ENCODE results near the gene YIPF7. TPM values are rescaled to one million over a fixed set of nuclear protein-coding genes. Genes with fewer than 3 reads are reported as not detected.

Gene YIPF7
- total RNA-seq, 1 experiment from 2014 or later: not detected

DNA sequence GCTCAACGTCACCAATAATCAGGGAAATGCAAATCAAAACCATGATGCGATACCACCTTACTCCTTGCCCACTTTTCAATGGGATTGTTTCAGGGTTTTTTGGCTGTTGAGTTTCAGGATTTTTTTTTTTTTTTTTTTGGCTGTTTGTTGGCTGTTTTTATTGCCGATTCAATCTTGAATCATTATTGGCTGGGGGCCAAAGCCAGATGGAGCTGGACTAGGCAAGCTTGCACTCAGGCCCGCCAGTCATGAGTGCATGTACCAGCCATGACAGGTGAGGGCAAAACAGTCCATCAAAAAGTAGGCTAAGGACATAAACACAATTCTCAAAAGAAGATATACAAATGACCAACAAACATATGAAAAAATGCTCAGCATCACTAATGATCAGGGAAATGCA is 13.3 kb downstream of the YIPF7 start:
- in situ Hi-C loops (cut with HindIII; ENCODE audit: low pct_unique_long_range_greater_than_20kb, low sequenced_read_pairs): no loop called here
- no peak for DNase-seq (ENCODE audit: low read depth, low spot score)

DNA sequence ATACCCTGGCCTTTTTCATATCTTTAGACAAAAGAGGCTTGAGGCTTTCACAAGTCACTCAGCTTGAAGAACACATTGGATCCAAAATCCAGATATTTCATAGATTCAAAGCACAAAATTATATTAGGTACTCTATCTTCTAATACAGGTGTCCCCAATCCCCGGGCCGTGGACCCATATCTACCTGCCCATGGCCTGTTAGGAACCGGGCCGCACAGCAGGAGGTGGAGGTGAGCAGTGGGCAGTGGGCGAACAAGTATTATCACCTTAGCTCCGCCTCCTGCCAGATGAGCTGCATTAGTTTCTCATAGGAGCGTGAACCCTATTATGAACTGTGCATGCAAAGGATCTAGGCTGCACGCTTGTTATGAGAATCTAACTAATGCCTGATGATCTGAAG is 18.7 kb downstream of the YIPF7 start:
- no peak for DNase-seq (ENCODE audit: low read depth, low spot score)
- in situ Hi-C loops (cut with HindIII; ENCODE audit: low pct_unique_long_range_greater_than_20kb, low sequenced_read_pairs): no loop called here

DNA sequence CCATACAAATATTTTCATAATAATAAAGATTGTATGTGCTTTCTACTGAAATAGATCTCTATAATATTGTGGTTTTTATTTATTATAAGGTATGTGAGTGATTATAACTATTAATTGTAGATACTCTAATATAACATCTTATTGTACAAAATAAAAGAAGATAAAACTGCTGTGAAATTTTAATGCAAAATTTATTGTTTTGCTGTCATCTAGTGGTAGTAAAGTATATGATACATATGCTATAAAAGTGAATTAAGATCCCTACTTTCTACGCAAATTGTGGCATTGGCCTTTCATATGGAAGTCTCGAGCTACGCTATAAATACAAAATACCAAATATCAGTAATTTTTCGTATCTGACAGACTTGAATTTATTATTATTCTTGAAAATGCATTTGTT is 19.3 kb downstream of the YIPF7 start:
- no peak for DNase-seq (ENCODE audit: low read depth, low spot score)
- in situ Hi-C loops (cut with HindIII; ENCODE audit: low pct_unique_long_range_greater_than_20kb, low sequenced_read_pairs): no loop called here

DNA sequence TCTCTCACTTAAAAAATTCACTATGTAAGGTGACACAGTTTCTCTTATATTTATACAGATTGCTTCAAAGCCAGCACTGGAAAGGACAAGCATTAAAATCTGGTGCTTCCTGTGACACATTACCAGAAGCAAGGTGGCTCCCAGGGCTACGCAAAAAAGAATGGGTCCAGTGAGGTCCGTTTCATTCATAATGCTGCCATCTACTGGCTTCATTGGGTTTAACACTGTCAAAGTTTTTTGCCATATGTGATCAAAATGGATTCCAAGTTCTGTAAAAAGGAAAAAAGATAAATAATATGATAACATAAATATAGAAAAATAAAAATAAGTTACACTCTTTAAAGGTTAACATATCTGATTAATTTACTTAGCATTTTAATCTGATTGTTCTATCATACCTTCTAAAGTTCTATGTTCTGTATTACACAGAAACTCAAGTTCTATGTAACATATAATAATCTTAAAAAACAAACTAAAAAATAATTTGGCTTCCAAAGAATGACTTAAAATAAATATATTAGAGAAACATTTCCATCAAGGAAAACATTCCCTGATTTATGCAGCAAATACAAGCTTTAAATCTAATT is 22.1 kb downstream of the YIPF7 start:
- peak; percentile 78 for DNase-seq (ENCODE audit: low read depth, low spot score)
- in situ Hi-C loops (cut with HindIII; ENCODE audit: low pct_unique_long_range_greater_than_20kb, low sequenced_read_pairs): no loop called here

DNA sequence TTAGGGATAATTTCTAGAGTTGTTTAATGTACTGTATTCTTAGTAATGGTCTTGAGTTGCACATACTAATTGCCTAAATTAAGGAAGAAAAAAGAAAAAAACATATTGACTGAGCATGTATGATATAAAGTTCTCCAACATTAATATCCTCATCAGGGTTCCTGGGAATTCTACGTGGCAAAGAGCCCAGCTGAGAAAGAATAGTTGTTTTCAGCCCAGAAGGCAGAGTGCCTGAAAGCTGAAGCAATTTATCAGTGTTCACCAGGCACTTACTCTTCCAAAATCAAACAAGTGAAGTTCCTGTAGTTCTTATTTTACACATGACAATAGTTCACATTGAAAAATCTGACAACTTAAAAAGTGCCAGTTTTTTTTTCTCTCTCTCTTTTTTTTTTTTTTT is 27.7 kb downstream of the YIPF7 start:
- no peak for DNase-seq (ENCODE audit: low read depth, low spot score)
- in situ Hi-C loops (cut with HindIII; ENCODE audit: low pct_unique_long_range_greater_than_20kb, low sequenced_read_pairs): no loop called here

DNA sequence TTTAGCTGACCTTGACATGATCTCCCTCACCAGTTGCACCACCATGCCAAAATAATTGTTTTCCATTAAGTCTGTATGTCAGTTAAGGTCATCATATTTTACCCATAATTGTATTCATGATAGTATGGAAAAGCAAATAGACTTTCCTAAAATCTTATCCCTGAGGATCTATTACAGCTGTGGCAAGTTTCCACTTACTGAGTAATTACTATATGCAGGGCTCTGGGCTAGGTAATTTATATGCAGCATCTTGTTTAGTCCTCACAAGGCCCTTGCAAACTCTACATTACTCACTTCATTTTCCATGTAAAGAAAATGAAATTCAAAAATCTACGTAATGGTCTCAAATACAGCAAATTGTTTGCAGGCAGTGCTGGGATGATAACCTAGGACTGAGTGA is 34.8 kb downstream of the YIPF7 start:
- no peak for DNase-seq (ENCODE audit: low read depth, low spot score)
- in situ Hi-C loops (cut with HindIII; ENCODE audit: low pct_unique_long_range_greater_than_20kb, low sequenced_read_pairs): no loop called here

DNA sequence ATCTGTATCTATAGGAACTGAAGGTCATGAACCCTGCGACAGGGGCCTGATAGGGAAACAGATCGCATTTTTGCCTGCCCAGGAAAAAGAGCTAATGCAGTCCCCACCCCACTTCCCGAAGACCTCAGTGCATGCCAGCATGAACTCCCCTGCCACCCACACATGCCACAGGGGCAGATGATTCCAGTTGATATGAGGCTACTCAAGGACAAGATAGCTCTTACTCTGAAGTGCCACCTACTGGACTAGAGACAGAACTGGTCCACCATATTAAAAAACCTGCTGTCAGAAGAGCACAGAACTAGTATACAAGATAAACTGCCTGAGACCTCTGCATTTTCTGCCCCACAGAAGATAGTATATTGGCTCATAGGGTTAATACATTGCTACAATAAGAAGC is 68.0 kb downstream of the YIPF7 start:
- in situ Hi-C loops (cut with HindIII; ENCODE audit: low pct_unique_long_range_greater_than_20kb, low sequenced_read_pairs): no loop called here
- peak; percentile 55 for DNase-seq (ENCODE audit: low read depth, low spot score)

DNA sequence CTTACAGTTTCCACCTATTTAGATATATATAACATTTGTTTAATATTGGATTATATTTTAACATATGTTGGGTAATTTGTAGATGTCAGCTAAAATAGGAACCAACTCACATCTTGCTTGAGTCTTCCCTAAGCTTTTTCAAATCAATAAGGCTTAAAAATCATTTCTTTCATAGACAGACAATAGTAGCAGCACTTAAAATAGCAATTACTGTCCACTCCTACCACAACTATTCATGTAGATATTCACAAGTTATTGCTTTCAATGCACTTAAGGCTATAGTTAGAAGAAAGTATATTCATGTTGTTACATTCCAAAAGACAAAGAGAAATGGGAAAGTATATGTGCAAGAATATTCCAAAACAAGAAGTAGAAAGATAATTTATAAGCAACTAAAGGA is 71.2 kb downstream of the YIPF7 start:
- in situ Hi-C loops (cut with HindIII; ENCODE audit: low pct_unique_long_range_greater_than_20kb, low sequenced_read_pairs): no loop called here

DNA sequence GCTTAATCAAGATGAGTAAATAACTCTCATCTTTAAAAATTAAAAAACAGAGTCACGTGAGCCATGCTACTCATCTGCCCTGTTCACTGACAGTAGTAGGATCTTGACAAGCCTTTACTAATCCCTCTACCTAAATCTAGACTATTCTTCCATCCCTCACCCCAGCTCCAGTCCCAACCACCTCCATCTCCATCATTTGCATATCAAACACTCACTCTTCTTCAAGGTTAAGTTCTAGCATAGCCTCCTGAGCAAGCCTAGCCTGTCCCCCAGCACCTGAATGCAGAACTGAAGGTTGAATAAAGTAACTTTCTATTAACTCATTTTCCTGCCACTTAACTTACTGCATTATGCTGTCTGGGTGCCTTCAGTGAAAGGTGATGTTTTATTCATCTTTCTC is 72.5 kb downstream of the YIPF7 start:
- no peak for DNase-seq (ENCODE audit: low read depth, low spot score)
- in situ Hi-C loops (cut with HindIII; ENCODE audit: low pct_unique_long_range_greater_than_20kb, low sequenced_read_pairs): no loop called here

More for the DNA sequence above, 71.2 kb downstream of the YIPF7 start:
- DNase-seq (ENCODE audit: low read depth, low spot score): no peak

Other genes starting within 250 kb of the YIPF7 start
- not detected in 2 replicates for gene KCTD8, start 202.8 kb downstream of the YIPF7 start, total RNA-seq (2014; rRNA removed; shearing (Covaris generic))
- 32.6 and 35.1 TPM in 2 replicates for gene GUF1, start 26.8 kb upstream of the YIPF7 start, total RNA-seq (2014; rRNA removed; shearing (Covaris generic))
- gene GNPDA2, start 74.9 kb upstream of the YIPF7 start, total RNA-seq (2014; rRNA removed; shearing (Covaris generic)): 25.4 and 26.8 TPM in 2 replicates